ENCODE measurements around the gene TNNI2.

The TNNI2 gene

DNA sequence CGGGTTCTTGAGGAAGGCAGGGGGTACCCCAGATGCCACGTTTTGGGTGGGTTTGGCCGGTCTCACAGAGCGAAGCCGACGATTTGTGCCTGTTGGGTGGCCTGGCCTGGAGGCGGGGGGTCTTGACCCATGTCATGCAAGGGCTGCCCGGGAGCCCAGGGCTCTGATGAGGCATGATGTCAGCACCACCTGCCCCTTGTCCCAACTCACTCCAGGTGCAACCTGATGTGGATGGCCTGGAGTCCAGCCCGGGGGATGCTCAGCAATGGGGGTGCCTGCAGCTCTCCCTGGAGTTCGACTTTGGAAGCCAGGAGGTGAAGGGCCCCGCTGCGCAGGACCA lies 3.1 kb upstream of the TNNI2 start:
- no peak for DNase-seq

DNA sequence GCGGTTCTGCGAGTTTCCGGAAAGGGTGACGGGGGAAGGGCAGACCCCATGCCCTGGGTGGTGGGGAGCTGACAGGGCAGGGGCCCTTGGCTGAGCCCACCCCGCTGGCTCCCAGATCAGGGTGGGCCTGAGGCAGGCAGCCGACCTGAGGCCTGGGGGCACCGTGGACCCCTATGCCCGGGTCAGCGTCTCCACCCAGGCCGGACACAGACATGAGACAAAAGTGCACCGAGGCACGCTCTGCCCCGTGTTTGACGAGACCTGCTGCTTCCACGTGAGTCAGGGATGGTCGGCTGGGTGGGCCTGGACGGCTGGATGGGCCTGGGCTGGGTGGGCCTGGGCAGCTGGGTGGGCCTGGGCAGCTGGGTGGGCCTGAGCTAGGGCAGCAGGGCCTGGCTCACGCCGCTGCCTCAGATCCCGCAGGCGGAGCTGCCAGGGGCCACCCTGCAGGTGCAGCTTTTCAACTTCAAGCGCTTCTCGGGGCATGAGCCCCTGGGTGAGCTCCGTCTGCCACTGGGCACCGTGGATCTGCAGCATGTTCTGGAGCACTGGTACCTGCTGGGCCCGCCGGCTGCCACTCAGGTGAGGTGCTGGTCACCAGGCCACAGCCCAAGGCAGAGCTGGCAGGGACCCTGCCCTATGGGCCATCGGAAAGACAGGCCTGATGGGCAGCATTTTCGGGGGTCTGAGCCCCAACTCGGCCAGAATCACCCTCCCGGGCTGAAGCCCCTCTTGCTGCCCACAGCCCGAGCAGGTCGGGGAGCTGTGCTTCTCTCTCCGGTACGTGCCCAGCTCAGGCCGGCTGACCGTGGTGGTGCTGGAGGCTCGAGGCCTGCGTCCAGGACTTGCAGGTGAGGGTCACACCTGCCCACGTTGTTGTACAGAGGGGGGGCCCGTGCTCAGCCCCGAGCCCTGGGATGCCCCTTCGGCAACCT lies 2.5 kb upstream of the TNNI2 start:
- DNase-seq = no peak

DNA sequence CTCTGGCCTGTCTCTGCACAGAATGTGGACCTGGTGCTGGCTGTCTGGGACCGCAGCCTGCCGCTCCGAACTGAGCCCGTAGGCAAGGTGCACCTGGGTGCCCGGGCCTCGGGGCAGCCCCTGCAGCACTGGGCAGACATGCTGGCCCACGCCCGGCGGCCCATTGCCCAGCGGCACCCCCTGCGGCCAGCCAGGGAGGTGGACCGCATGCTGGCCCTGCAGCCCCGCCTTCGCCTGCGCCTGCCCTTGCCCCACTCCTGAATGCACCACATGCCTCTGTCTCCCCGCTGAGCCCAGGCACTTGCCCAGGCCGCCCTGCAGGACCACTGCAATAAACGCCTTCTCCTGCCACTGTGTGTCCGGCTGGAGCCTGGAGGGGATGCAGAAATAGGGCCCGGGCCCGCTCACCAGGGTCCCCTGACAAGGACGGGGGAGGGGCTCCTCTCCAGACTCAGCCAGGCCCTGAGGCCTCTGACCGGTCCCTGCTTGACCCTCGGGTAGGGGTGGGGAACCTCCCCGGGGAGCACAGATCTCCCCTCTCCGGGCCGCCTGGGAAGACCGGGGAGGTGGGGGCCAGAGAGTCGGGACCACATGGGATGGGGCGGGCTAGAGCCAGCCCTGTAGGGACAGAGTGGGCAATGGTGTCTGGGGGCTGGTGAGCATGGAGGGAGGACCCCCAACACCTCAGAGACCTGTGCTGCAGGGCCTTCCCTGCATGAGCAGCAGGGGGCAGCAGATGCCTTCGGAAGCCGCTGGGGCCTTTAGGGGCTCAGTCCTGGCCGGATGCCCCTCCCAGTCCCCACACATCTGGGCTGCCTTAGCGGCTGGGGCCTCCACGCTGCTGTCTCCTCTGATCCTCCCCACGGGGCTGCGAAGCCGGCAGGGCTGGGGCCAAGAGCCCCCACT lies 1.4 kb upstream of the TNNI2 start:
- no peak for DNase-seq

GRCh38 chr11:1838077-1838425 lies 730 bp upstream of the TNNI2 start:
- no peak for DNase-seq

- DNase-seq = no peak
Measured at GRCh38 chr11:1839204-1839923, 583 bp downstream of the TNNI2 start.

GRCh38 chr11:1839924-1840779 lies 1.4 kb downstream of the TNNI2 start:
- no peak for DNase-seq

DNA sequence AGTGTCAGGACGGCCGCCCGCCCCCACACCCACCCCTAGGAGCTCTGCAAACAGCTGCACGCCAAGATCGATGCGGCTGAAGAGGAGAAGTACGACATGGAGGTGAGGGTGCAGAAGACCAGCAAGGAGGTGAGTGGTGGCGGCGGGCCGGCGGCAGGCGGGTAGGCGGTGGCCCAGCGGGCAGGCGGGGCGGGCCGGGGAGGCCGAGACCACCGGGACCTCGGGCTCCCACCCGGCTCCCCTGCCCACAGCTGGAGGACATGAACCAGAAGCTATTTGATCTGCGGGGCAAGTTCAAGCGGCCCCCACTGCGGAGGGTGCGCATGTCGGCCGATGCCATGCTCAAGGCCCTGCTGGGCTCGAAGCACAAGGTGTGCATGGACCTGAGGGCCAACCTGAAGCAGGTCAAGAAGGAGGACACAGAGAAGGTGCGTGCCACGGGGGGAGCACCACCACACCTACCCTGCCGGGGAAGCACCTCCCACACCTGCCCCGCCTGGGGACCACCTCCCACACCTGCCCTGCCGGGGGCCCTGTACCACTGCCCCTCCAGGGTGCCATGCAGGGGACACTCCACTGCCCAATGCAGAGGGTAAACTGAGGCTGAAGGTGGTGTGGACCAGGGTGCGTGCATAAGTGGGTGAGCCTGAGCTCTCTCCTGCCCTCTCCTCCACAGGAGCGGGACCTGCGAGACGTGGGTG lies 2.1 kb downstream of the TNNI2 start:
- DNase-seq = no peak

- no peak for DNase-seq
Measured at GRCh38 chr11:1841511-1842148, 2.8 kb downstream of the TNNI2 start.

DNA sequence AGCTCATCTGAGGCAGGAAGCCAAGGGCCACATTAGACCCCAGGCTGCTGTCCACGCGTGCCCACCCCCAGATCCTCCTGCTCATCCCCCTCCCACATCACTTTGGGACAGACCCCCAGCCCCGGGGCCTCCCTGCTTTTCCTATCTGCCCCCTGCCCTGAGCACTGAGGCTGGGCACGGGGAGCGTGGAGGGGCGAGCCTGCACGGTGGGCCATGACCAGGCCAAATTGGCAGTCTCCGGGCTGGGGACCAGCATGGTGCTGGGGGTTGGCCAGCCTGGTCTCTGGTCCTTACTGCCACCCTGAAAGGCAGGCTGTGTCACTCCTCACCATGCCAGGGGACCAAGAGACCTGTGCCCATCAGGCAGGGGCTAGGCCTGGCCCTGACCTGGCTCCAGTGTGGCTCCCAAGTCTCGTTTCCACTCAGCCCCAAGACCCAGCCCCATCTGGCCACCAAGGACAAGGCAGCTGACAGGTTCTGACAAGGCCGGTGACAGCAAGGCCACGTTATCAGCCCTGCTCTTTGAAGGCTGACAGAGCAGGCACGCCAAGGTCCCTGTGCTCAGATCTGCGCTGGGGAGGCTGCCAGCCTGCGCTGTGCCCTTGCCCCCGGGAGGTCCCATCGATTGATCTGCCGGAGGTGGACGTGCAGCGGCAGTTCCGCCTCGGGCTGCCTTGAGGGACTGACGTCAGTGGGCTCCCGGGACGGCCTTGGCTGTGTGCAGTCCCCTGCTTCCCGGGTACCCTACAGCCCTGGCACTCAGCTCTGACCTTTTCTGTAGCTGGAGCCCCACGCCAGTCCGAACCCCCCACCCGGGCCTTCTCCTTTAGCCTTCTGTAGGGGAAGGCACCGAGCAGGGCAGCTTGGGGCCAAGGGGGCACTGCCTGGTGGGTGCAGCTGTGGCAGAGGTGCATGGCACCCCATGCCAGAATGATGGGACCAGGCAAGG lies 3.6 kb downstream of the TNNI2 start:
- DNase-seq = no peak

GRCh38 chr11:1843098-1843473 lies 4.3 kb downstream of the TNNI2 start:
- no peak for DNase-seq

DNA sequence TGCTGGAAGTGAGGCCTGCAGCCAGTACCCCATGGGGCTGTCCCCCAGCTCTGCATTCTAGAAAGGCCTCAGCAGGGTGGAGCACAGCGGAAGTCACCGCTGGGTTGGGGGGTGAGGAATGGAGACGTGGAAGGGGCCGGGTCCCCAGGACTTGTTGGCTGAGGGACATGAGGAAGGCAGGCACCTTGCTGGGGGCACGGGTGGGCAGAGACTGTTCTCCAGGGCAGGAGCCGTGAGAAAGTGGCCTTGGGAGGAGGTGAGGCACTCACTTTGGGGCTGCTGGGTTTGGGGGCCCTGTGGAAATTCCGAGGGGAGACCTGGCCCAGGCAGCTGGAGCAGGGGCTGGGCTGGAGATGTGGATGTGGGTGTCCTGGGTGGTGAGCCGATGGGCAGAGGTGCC lies 5.0 kb downstream of the TNNI2 start:
- no peak for DNase-seq

- DNase-seq = no peak
Measured at GRCh38 chr11:1844221-1845094, 5.7 kb downstream of the TNNI2 start.

- no peak for DNase-seq
Measured at GRCh38 chr11:1845095-1845429, 6.3 kb downstream of the TNNI2 start.

- DNase-seq = no peak
Measured at GRCh38 chr11:1845561-1846452, 7.0 kb downstream of the TNNI2 start.

GRCh38 chr11:1846453-1846932 lies 7.7 kb downstream of the TNNI2 start:
- no peak for DNase-seq

GRCh38 chr11:1847006-1847735 lies 8.4 kb downstream of the TNNI2 start:
- DNase-seq = no peak

Data from NCI-H510A treated with DMSO at 0.1 percent for 48 hours (cell line).